Body of pancreas (tissue), 4 donors: ENCODE results near the gene TAL1. TPM values are rescaled to one million over a fixed set of nuclear protein-coding genes. Genes with fewer than 3 reads are reported as not detected.
A peak's percentile ranks its signal among the peaks of the same experiment; 100 is the strongest.

Source experiments
- ATAC-seq: fragments of 150-250 bp; one replicate; pipeline ENCODE4 v1.9.1; 2016
- DNase-seq, 4 donors: peaks; one replicate each; pipeline ENCODE4 v3.0.0-alpha.2; 2019
- H3K27ac ChIP-seq, 4 donors: fragments of 200-600 bp; sonication (generic); 1 replicate in 3 of 4; 2 replicates in 1 of 4; pipeline versions ENCODE4 v1.5.1 to v1.6.1; 2016 to 2019; ENCODE audit warnings: mild to moderate bottlenecking in 1 of 4, mixed read lengths in 1 of 4, moderate library complexity in 1 of 4
- H3K27me3 ChIP-seq, 2 donors: fragments of 200-600 bp; sonication (generic); one replicate each; pipeline ENCODE4 v1.6.0; 2016; ENCODE audit warnings: mild to moderate bottlenecking in 1 of 2
- H3K36me3 ChIP-seq, 2 donors: fragments of 200-600 bp; sonication (generic); replicated peaks in 1 of 2; 2 replicates each; pipeline ENCODE4 v1.5.1; 2016; ENCODE audit warnings: low read depth in 2 of 2; ENCODE audit not compliant: insufficient read depth in 1 of 2
- H3K4me1 ChIP-seq: fragments of 200-600 bp; sonication (generic); one replicate; pipeline ENCODE4 v1.6.0; 2016
- H3K4me3 ChIP-seq, 2 donors: fragments of 200-600 bp; sonication (generic); 1 replicate in 1 of 2; 2 replicates in 1 of 2; pipeline ENCODE4 v1.5.1; 2016 to 2019
- H3K9me3 ChIP-seq, 3 donors: fragments of 200-600 bp; sonication (generic); 1 replicate in 2 of 3; 2 replicates in 1 of 3; pipeline ENCODE4 v1.5.1; 2016
- POLR2A ChIP-seq, 3 donors: fragments of 450-650 bp; IDR thresholded peaks; one replicate each; pipeline ENCODE4 v1.6.1; 2016; ENCODE audit warnings: antibody characterized with exemption in 3 of 3, mild to moderate bottlenecking in 2 of 3
- WGBS, 2 donors: methylation state at CpG; one replicate each; pipeline ENCODE4 v1.1.5; 2017; 5-methylcytosine and 5-hydroxymethylcytosine counted together
- intact Hi-C: fragments of 100-400 bp; cut with DNase I; formaldehyde crosslinking; loops from one replicate; pipeline ENCODE4 v1.15.1; 2023
- total RNA-seq, 2 donors: library from RNA; depleted of rRNA; stranded (reverse); fragments of >200 nt; gene quantifications; one replicate each; pipeline ENCODE4 v1.1.0, GENCODE V29; 2016
- TF ChIP-seq, protein P1 (sequence below), 7 experiments: fragments of 450-650 bp in 4 of 7; fragments of 200-600 bp in 3 of 7; sonication (generic) in 3 of 7; IDR thresholded peaks; one replicate each; pipeline ENCODE4 v1.5.1; 2016 to 2019; ENCODE audit warnings: antibody characterized with exemption in 7 of 7

Gene TAL1
- total RNA-seq, 2 donors from 2014 or later: 2.3 to 2.6 TPM

DNA sequence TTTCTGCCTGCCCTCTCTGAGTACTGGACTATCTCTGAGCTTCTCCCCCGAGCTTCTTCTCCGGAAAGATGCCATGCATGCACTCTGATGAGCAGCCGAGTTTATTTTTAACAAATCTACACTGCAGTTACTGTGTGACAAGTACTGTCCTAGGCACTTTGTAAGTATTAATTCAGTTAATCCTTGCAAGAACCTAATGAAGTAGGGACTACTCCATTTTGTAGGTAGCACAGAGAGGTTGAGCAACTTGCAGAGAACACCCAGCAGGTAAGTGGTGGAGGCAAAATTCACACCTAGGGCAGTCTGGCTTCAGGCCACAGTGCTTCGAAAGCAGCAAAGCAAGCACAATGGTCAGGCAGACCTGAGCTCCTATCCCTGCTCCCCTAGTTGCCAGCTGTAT lies 3.8 kb upstream of the TAL1 start:
- no peak for TF ChIP-seq POLR2A (IDR thresholded peaks at IDR 0.05)
- TF ChIP-seq, protein P1, sequence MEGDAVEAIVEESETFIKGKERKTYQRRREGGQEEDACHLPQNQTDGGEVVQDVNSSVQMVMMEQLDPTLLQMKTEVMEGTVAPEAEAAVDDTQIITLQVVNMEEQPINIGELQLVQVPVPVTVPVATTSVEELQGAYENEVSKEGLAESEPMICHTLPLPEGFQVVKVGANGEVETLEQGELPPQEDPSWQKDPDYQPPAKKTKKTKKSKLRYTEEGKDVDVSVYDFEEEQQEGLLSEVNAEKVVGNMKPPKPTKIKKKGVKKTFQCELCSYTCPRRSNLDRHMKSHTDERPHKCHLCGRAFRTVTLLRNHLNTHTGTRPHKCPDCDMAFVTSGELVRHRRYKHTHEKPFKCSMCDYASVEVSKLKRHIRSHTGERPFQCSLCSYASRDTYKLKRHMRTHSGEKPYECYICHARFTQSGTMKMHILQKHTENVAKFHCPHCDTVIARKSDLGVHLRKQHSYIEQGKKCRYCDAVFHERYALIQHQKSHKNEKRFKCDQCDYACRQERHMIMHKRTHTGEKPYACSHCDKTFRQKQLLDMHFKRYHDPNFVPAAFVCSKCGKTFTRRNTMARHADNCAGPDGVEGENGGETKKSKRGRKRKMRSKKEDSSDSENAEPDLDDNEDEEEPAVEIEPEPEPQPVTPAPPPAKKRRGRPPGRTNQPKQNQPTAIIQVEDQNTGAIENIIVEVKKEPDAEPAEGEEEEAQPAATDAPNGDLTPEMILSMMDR (IDR thresholded peaks at IDR 0.05): no peak
- ATAC-seq: no peak
- 59 to 94% methylated on average over 4 of the region's 4 CpGs for WGBS, 2 donors
- intact Hi-C loops: no loop called here
- Histone ChIP-seq H3K36me3 (no peaks in the 10 kb centered on the region), H3K4me1 (peaks cover 12% of the 10 kb centered on the region), H3K27me3 (peaks cover 0 to 25% of the 10 kb centered on the region in 2 donors), H3K27ac (no peak overlapping the region), H3K9me3 (no peaks in the 10 kb centered on the region), H3K4me3 (no peak overlapping the region)
- DNase-seq: no peak

DNA sequence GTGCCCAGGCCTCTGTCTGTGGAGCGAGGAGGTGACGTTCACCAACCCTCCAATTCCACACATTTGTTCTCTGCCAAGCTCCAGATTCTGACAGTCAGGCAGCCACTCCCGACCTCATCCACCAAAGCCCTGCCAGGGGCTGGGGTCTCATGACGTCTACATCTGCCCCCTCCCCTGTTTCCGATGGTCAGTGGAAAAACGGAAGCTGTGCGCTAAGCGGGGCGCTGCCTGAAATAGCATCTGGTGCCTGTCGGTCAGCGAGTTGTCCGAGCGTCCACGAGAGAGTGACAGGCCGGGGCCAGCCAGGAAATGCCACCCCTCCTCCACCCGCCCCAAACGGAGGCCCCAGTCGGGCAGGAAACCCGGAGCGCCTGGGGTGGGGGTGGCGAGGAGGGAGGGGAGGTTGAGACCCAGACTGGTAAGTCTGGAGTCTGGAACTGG lies 3.2 kb upstream of the TAL1 start:
- H3K36me3 ChIP-seq: no peaks in the 10 kb centered on the region
- peaks cover 14% of the 10 kb centered on the region for H3K4me1 ChIP-seq
- intact Hi-C loops: no loop called here
- WGBS, 2 donors: 24 to 48% methylated on average over 9 to 21 of the region's 21 CpGs
- no peak overlapping the region for H3K27ac ChIP-seq
- DNase-seq (peak in 2 of 4 donors; percentile 15 to 19), ATAC-seq (no peak)
- H3K27me3 ChIP-seq: peaks cover 0 to 30% of the 10 kb centered on the region in 2 donors
- TF ChIP-seq, protein P1 (IDR thresholded peaks at IDR 0.05): no peak
- H3K9me3 ChIP-seq: no peaks in the 10 kb centered on the region
- H3K4me3 ChIP-seq: no peak overlapping the region

DNA sequence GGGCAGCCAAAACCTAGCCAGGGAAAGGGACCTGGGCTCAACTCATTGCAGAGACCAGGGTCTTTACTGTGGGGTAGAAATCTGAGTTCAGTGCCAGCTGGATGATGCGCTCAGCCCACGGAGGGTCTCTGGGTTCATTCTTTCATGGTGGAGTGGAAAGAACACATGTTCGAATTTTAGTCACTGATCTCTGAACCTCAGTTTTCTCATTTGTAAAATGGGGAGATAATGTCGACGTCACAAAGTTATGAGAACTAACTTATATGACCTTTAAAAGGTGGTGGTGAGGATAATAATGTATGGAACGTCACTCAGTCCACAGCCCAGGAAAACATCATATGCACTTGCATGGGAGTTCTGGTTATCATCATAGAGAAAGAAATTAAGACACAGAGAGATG lies 1.2 kb upstream of the TAL1 start:
- DNase-seq (no peak), ATAC-seq (no peak)
- WGBS, 2 donors: 50 to 55% methylated on average over 6 of the region's 6 CpGs
- TF ChIP-seq, protein P1 (IDR thresholded peaks at IDR 0.05): no peak
- TF ChIP-seq POLR2A (IDR thresholded peaks at IDR 0.05): no peak
- Histone ChIP-seq H3K4me3 (no peak overlapping the region), H3K27me3 (peaks cover 0 to 42% of the 10 kb centered on the region in 2 donors), H3K4me1 (peaks cover 21% of the 10 kb centered on the region), H3K9me3 (no peaks in the 10 kb centered on the region), H3K36me3 (no peaks in the 10 kb centered on the region), H3K27ac (no peak overlapping the region)
- intact Hi-C loops: no loop called here

DNA sequence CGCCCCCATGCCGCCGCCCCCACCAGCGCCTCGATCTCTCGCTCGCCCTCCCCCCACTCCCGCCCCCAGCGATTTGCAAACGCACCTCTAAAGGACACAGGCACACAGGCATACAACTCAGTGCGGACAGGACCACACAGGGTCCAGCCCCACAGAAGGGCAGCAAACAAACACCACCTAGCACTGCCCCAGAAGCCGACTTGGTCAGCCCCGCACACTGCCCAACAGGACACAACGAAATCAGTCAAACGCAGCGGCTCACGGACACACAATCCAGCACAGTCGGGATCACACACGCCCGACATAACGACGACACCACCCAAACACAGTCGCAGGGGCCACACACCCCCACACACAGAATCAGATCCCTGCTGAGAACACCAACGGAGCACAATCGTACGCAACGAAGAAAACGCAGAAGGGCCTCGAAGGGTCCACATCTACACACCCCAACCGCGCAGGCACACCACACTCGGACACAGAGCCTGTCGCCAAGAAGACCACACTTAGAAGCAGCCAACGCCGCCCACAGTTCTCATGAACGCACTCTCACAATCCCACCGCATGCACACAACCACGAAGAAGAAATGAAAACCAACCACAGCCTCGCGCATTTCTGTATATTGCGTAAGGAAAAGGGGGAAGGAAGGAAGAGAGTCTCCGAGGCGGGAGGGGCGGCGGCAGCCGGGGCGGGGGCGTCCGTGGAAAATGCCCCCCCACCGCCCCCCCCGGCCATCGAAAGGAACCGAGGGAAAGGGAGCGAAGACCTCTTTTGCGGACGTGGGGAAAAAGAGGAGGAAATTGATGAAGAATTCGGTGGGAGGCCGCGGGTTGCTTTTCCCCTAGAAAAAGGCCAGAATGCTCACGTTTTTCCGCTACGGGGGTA lies 481 bp downstream of the TAL1 start:
- Histone ChIP-seq H3K36me3 (no peaks in the 10 kb centered on the region), H3K9me3 (no peaks in the 10 kb centered on the region), H3K27me3 (peaks cover 0 to 42% of the 10 kb centered on the region in 2 donors), H3K27ac (peak overlapping the region in 3 of 4 donors; percentile 19 to 56 (median 29)), H3K4me3 (no peak overlapping the region), H3K4me1 (peaks cover 21% of the 10 kb centered on the region)
- intact Hi-C loops: no loop called here
- DNase-seq (peak in 1 of 4 donors; percentile 40), ATAC-seq (no peak)
- peak in 2 of 3 donors; percentile 23 to 30 for TF ChIP-seq POLR2A (IDR thresholded peaks at IDR 0.05)
- TF ChIP-seq, protein P1 (IDR thresholded peaks at IDR 0.05): no peak
- WGBS, 2 donors: 5 to 7% methylated on average over 58 to 62 of the region's 62 CpGs
